AG04450 (cell line): ENCODE data around the gene MCM10. TPM values are rescaled to one million over a fixed set of nuclear protein-coding genes. Genes with fewer than 3 reads are reported as not detected.
"Not testable (repeated sequence)": the region's sequence is repeated elsewhere in the genome, so short reads cannot be mapped to it uniquely, and the experiment has no call there.

Experiments used
- CTCF ChIA-PET: fragments of 300-600, 350-600 bp; formaldehyde crosslinking; extraction: SDS; loops from one replicate; lab custom pipeline; 2022; ENCODE audit warnings: antibody characterized with exemption, inconsistent platforms; lab: Charles Lee
- POLR2A ChIA-PET: fragments of 350-600 bp; formaldehyde crosslinking; extraction: SDS; loops from one replicate; lab custom pipeline; 2021; ENCODE audit warnings: antibody characterized with exemption, inconsistent platforms; lab: Yijun Ruan, JAX
- DNase-seq: peaks from one replicate; pipeline ENCODE4 v3.0.0-alpha.2; 2011; ENCODE audit warnings: low read depth, low spot score
- H3K27ac ChIP-seq: one replicate; pipeline ENCODE4 v1.5.1; 2012; ENCODE audit warnings: low read depth, low read length, control low read depth
- H3K27me3 ChIP-seq: one replicate; pipeline ENCODE4 v1.6.0; 2012; ENCODE audit warnings: low read length; ENCODE audit not compliant: control insufficient read depth, insufficient read depth
- H3K4me3 ChIP-seq: 2 replicates; pipeline ENCODE4 v1.5.1; 2011; ENCODE audit warnings: mild to moderate bottlenecking, low read depth, low read length, control low read depth
- H3K9me3 ChIP-seq: 2 replicates; pipeline ENCODE4 v1.5.1; 2012; ENCODE audit warnings: low read length; ENCODE audit not compliant: control insufficient read depth, insufficient read depth
- polyA plus RNA-seq: library from polyadenylated mRNA; depleted of rRNA; stranded (reverse); fragments of >200 nt; gene quantifications from 2 replicates; pipeline ENCODE4 v1.2.3, GENCODE V29; 2011
- TF ChIP-seq, protein P1 (sequence below): IDR thresholded peaks from 2 replicates; pipeline ENCODE4 v1.5.1; 2011; ENCODE audit warnings: low read depth, low read length, control low read depth, inconsistent platforms

MCM10 gene
- polyA plus RNA-seq, 1 experiment: 2.6 TPM

GRCh38 chr10:13236638-13237037 is 75.3 kb downstream of the MCM10 start:
- POLR2A ChIA-PET: interaction anchor here (0.7 kb wide), 1 partner anchor 986 kb away, joined by 3 read pairs; no protein-coding TSS in a partner anchor
- Histone ChIP-seq H3K27ac (no peak overlapping the region), H3K27me3 (peaks cover 15% of the 10 kb centered on the region), H3K4me3 (no peak overlapping the region), H3K9me3 (no peaks in the 10 kb centered on the region)
- TF ChIP-seq, protein P1, sequence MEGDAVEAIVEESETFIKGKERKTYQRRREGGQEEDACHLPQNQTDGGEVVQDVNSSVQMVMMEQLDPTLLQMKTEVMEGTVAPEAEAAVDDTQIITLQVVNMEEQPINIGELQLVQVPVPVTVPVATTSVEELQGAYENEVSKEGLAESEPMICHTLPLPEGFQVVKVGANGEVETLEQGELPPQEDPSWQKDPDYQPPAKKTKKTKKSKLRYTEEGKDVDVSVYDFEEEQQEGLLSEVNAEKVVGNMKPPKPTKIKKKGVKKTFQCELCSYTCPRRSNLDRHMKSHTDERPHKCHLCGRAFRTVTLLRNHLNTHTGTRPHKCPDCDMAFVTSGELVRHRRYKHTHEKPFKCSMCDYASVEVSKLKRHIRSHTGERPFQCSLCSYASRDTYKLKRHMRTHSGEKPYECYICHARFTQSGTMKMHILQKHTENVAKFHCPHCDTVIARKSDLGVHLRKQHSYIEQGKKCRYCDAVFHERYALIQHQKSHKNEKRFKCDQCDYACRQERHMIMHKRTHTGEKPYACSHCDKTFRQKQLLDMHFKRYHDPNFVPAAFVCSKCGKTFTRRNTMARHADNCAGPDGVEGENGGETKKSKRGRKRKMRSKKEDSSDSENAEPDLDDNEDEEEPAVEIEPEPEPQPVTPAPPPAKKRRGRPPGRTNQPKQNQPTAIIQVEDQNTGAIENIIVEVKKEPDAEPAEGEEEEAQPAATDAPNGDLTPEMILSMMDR: no peak
- CTCF ChIA-PET: interaction anchor here (0.7 kb wide), 1 partner anchor 29 kb away, joined by 4 read pairs; no protein-coding TSS in a partner anchor
- no peak for DNase-seq

- Histone ChIP-seq H3K27ac (no peak overlapping the region), H3K27me3 (peaks cover 5% of the 10 kb centered on the region), H3K4me3 (no peak overlapping the region), H3K9me3 (no peaks in the 10 kb centered on the region)
- ChIA-PET POLR2A (no interaction called here), CTCF (no interaction called here)
- DNase-seq: no peak
- TF ChIP-seq, protein P1: no peak
Measured at GRCh38 chr10:13238271-13239077, 77.1 kb downstream of the MCM10 start.

DNA sequence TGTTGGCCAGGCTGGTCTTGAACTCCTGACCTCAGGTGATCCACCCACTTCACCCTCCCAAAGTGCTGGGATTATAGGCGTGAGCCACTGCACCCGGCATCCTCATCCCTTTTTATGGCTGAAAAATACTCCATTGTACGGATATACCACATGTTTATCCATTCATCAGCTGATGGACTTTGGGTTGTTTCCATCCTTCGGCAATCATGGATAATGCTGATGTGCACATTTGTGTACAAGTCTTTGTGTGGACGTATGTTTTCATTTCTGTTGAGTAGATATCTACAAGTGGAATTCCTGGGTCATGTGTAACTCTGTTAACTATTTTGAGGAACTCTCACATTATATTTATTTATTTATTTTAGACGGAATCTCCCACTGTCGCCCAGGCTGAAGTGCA is 78.6 kb downstream of the MCM10 start:
- TF ChIP-seq, protein P1: no peak
- H3K4me3 ChIP-seq: no peak overlapping the region
- H3K27ac ChIP-seq: no peak overlapping the region
- no peaks in the 10 kb centered on the region for H3K9me3 ChIP-seq
- no peaks in the 10 kb centered on the region for H3K27me3 ChIP-seq
- POLR2A ChIA-PET: no interaction called here
- CTCF ChIA-PET: interaction anchor here (0.6 kb wide), 1 partner anchor 1163 kb away, joined by 4 read pairs; no protein-coding TSS in a partner anchor
- DNase-seq: no peak

DNA sequence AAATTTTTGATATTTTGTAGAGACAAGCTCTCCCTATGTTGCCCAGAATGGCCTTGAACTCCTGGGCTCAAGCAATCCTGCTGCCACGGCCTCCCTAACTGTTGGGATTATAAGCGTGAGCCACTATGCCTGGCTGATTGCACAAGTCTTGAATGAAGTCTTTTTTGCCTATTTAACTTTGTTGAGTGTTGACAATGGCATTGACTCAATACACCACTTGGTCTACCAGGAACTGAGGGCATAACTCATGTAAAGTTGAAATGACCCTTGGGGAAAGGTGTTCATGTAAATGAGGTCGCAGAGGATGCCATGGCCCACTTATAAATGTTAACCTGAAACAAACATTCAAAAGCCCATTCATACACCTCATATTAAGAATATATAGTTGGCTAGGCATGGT is 80.3 kb downstream of the MCM10 start:
- Histone ChIP-seq H3K4me3 (no peak overlapping the region), H3K27me3 (no peaks in the 10 kb centered on the region), H3K9me3 (no peaks in the 10 kb centered on the region), H3K27ac (no peak overlapping the region)
- ChIA-PET POLR2A (no interaction called here), CTCF (no interaction called here)
- TF ChIP-seq, protein P1: no peak
- DNase-seq: no peak

DNA sequence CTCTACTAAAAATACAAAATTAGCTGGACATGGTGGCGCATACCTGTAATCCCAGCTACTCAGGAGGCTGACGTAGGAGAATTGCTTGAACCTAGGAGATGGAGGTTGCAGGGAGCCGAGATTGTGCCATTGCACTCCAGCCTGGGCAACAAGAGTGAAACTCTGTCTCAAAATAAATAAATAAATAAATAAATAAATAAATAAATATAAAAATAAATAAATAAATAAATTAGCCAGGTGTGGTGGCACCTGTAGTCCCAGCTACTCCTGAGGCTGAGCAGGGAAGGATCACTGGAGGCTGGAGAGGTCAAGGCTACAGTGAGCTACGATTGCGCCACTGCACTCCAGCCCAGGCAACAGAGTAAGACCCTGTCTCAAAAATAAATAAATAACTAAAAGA is 80.9 kb downstream of the MCM10 start:
- H3K27ac ChIP-seq, H3K9me3 ChIP-seq, H3K27me3 ChIP-seq, H3K4me3 ChIP-seq, DNase-seq, CTCF ChIA-PET, POLR2A ChIA-PET: not testable (repeated sequence)
